Measurements from ENCODE around the gene TBC1D13.
A peak's percentile ranks its signal among the peaks of the same experiment; 100 is the strongest.
"Not testable (repeated sequence)": the region's sequence is repeated elsewhere in the genome, so short reads cannot be mapped to it uniquely, and the experiment has no call there.

The TBC1D13 gene

DNA sequence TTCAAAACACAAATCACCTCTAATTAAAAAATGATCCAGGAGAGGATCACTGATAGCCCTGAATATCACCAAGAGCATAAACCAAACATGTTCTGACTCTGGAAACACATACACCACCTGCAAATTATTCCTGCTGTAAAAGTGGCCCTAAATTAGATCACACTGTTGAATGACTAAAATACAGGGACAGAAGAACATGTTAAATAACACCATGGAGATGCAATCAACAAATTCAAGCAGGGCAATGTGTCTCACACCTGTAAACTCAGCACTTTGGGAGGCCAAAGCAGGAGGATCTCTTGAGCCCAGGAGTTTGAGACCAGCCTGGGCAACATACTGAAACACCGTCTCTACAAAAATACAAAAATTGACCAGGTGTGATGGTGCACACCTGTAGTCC, 60.8 kb downstream of the TBC1D13 start:
- no peak for DNase-seq

DNA sequence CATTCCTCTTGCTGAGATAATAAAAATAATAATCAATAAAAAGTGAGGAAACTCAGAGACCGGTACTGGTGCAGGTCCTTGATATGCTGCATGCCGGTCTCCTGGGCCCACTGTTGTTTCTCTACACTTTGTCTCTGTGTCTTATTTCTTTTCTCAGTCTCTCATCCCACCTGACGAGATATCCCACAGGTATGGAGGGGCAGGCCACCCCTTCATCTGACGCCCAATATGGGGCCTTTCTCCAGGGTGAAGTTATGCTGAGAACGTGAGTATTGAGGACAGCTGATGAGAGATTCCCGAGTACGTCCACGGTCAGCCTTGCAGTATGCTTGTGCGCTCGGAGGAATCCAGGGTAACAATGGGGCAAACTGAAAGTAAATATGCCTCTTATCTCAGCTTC, 64.0 kb downstream of the TBC1D13 start:
- not testable (repeated sequence) for DNase-seq

DNA sequence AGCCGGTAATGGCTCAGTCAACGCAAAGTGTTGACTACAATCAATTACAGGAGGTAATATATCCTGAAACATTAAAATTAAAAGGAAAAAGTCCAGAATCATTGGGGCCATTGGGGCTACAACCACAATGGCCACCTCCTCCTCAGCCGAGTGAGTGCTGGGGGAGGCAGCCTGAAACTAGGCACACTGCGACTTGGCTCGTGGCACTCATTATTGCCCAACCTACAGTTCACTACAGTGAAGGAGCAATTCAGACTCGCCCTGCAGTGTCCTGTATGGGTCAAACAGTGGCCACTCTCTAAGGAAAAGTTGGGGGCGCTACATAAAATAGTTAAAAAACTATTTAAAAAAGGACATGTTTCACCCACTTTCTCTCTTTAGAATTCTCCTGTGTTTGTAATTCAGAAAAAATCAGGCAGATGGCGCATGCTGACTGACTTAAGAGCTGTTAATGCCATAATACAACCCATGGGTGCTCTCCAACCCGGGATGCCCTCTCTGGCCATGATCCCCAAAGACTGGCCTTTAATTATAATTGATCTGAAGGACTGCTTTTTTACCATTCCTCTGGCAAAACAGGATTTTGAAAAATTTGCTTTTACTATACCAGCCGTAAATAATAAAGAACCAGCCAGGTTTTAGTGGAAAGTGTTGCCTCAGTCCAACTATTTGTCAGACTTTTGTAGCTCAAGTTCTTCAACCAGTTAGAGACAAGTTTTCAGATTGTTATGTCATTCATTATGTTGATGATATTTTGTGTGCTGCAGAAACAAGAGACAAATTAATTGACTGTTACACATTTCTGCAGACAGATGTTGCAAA, 64.9 kb downstream of the TBC1D13 start:
- peak in 1 of 2 experiments; percentile 45 for DNase-seq

GRCh38 chr9:128852646-128853045, 65.6 kb downstream of the TBC1D13 start:
- DNase-seq: not testable (repeated sequence)

- not testable (repeated sequence) for DNase-seq
Measured at GRCh38 chr9:128854454-128854853, 67.4 kb downstream of the TBC1D13 start.

DNA sequence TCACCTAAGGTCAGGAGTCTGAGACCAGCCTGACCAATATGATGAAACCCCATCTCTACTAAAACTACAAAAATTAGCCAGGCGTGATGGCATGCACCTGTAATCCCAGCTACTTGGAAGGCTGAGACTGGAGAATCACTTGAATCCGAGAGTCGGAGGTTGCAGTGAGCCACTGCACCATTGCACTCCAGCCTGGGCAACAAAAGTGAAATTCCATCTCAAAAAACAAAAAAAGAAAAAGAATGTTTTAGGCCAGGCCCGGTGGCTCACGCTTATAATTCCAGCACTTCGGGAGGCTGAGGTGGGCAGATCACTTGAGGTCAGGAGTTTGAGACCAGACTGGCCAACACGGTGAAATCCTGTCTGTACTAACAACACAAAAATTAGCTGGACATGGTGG, 71.4 kb downstream of the TBC1D13 start:
- DNase-seq: not testable (repeated sequence)
